Neuronal stem cell (in vitro differentiated cells): Measurements from ENCODE around the gene CTSH.

Source experiments
- DNase-seq: peaks from one replicate; pipeline ENCODE4 v3.0.0-alpha.2; 2013; ENCODE audit warnings: low spot score
- H2AFZ ChIP-seq: one replicate; pipeline ENCODE4 v1.6.1; 2013; ENCODE audit warnings: mild to moderate bottlenecking, low read length, inconsistent platforms
- H2AK5ac ChIP-seq: 2 replicates; pipeline ENCODE4 v1.6.1; 2013; ENCODE audit warnings: low read depth, mild to moderate bottlenecking, inconsistent platforms, low read length, moderate library complexity, mixed read lengths
- H2BK120ac ChIP-seq: 2 replicates; pipeline ENCODE4 v1.6.1; 2013; ENCODE audit warnings: low read depth, mild to moderate bottlenecking, inconsistent platforms, low read length, moderate library complexity, mixed read lengths
- H2BK12ac ChIP-seq: one replicate; pipeline ENCODE4 v1.6.1; 2013; ENCODE audit warnings: low read length, inconsistent platforms
- H2BK15ac ChIP-seq: 2 replicates; pipeline ENCODE4 v1.6.1; 2013; ENCODE audit warnings: mild to moderate bottlenecking, low read length, inconsistent platforms, mixed read lengths
- H2BK5ac ChIP-seq: one replicate; pipeline ENCODE4 v1.6.1; 2013; ENCODE audit warnings: inconsistent platforms, mild to moderate bottlenecking, low read length, moderate library complexity
- H3K14ac ChIP-seq: one replicate; pipeline ENCODE4 v1.6.1; 2013; ENCODE audit warnings: low read length, inconsistent platforms
- H3K18ac ChIP-seq: 2 replicates; pipeline ENCODE4 v1.6.1; 2013; ENCODE audit warnings: low read length, inconsistent platforms
- H3K23ac ChIP-seq: 2 replicates; pipeline ENCODE4 v1.6.1; 2013; ENCODE audit warnings: low read depth, mild to moderate bottlenecking, mixed read lengths, low read length, inconsistent platforms; ENCODE audit not compliant: poor library complexity
- H3K27ac ChIP-seq: replicated peaks from 3 replicates; pipeline ENCODE4 v1.5.1; 2013; ENCODE audit warnings: low read length, inconsistent platforms
- H3K27me3 ChIP-seq, 3 experiments: 2 replicates each; pipeline ENCODE4 v1.6.1; 2013; ENCODE audit warnings: low read length in 3 of 3, mild to moderate bottlenecking in 2 of 3, inconsistent platforms in 1 of 3, low read depth in 1 of 3, mixed read lengths in 1 of 3, moderate library complexity in 1 of 3; ENCODE audit not compliant: control insufficient read depth in 3 of 3, insufficient read depth in 3 of 3
- H3K36me3 ChIP-seq, 2 donors: replicated peaks in 1 of 2; 2 replicates each; pipeline ENCODE4 v1.6.1; 2013; ENCODE audit warnings: low read length in 2 of 2; ENCODE audit not compliant: control insufficient read depth in 2 of 2, insufficient read depth in 2 of 2
- H3K4ac ChIP-seq: 2 replicates; pipeline ENCODE4 v1.6.1; 2013; ENCODE audit warnings: inconsistent platforms, mild to moderate bottlenecking, low read length, moderate library complexity
- H3K4me1 ChIP-seq, 2 donors: 1 replicate in 1 of 2; 2 replicates in 1 of 2; pipeline ENCODE4 v1.6.1; 2013; ENCODE audit warnings: low read length in 2 of 2, low read depth in 1 of 2; ENCODE audit not compliant: control insufficient read depth in 2 of 2, insufficient read depth in 1 of 2
- H3K4me2 ChIP-seq: one replicate; pipeline ENCODE4 v1.6.1; 2013; ENCODE audit warnings: mild to moderate bottlenecking, low read length, inconsistent platforms; ENCODE audit not compliant: insufficient read depth, poor library complexity, severe bottlenecking
- H3K4me3 ChIP-seq, 2 donors: 2 replicates each; pipeline ENCODE4 v1.5.1; 2013; ENCODE audit warnings: low read length in 2 of 2, mild to moderate bottlenecking in 2 of 2, inconsistent platforms in 1 of 2, moderate library complexity in 1 of 2
- H3K79me1 ChIP-seq: one replicate; pipeline ENCODE4 v1.6.1; 2013; ENCODE audit warnings: low read depth, mild to moderate bottlenecking, inconsistent platforms, low read length, moderate library complexity
- H3K9ac ChIP-seq: one replicate; pipeline ENCODE4 v1.6.1; 2013; ENCODE audit warnings: mild to moderate bottlenecking, low read depth, low read length, inconsistent platforms; ENCODE audit not compliant: poor library complexity
- H3K9me3 ChIP-seq, 2 donors: replicated peaks in 1 of 2; 2 replicates each; pipeline versions ENCODE3 to v1.6.1; 2013; ENCODE audit warnings: low read length in 2 of 2, mild to moderate bottlenecking in 2 of 2, inconsistent platforms in 1 of 2, low read depth in 1 of 2, mixed read lengths in 1 of 2, moderate library complexity in 1 of 2; ENCODE audit not compliant: control insufficient read depth in 2 of 2, insufficient read depth in 1 of 2
- H4K8ac ChIP-seq: one replicate; pipeline ENCODE4 v1.6.1; 2013; ENCODE audit warnings: low read depth, mild to moderate bottlenecking, inconsistent platforms, low read length, moderate library complexity
- H4K91ac ChIP-seq: one replicate; pipeline ENCODE4 v1.6.1; 2013; ENCODE audit warnings: low read length, low read depth, mild to moderate bottlenecking, inconsistent platforms; ENCODE audit not compliant: poor library complexity
- WGBS, 2 donors: extraction: QIAGEN DNeasy Blood & Tissue Kit; methylation state at CpG; one replicate each; pipeline ENCODE4 v1.1.7; 2013; ENCODE audit warnings: missing lambda C conversion rate in 2 of 2, mixed read lengths in 1 of 2; ENCODE audit not compliant: insufficient read length in 2 of 2, insufficient replicate concordance in 1 of 2; ENCODE audit errors: extremely low coverage in 2 of 2; 5-methylcytosine and 5-hydroxymethylcytosine counted together

CTSH gene

DNA sequence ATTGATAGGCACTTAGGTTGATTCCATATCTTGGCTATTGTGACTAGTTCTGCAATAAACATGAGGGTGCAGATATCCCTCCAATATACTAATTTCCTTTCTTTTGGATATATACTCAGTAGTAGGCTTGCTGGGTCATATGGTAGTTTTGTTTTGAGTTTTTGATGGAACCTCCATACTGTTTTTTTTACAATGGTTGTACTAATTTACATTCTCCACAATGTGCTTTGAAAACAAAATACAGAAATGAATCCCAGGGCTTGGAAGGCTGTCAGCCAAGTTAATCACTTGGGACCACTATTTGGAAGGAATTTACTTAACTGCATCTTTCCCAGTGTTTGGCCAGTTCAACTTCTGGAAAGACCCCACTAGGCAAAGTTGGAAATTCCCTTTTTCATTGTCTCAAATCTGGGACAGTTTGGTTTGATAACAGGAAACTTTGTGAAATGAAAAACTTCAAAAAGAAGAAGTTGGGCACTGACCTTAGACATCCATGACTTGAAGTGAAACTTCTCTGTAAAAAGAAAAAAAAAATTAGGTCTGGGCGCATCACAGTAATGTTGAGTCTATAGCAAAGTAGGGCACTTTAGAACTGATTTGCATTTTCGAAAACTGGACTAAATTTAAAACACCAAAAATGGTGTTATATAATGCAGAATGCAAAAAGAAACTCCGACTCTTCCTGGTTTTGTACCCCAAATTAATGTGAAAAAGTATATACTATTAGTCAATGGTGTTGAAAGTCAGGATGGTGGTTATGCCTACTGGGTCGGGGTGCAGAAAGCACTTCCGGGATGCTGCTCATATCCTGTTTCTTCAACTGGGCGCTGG is 6.0 kb downstream of the CTSH start:
- Histone ChIP-seq H2AK5ac (no peak overlapping the region), H3K9ac (no peak overlapping the region), H3K4ac (no peak overlapping the region), H3K9me3 (no peaks in the 10 kb centered on the region), H3K4me3 (no peak overlapping the region), H3K27ac (no peak overlapping the region), H3K14ac (no peak overlapping the region), H3K4me1 (peaks cover 0 to 3% of the 10 kb centered on the region in 2 donors), H3K23ac (no peak overlapping the region), H4K8ac (no peak overlapping the region), H2BK12ac (no peak overlapping the region), H4K91ac (no peak overlapping the region), H2AFZ (no peak overlapping the region), H2BK15ac (no peak overlapping the region), H2BK5ac (no peak overlapping the region), H3K79me1 (no peaks in the 10 kb centered on the region), H2BK120ac (no peak overlapping the region), H3K18ac (no peak overlapping the region), H3K27me3 (peaks cover 0 to 17% (median 8%) of the 10 kb centered on the region in 3 experiments), H3K4me2 (no peak overlapping the region), H3K36me3 (no peaks in the 10 kb centered on the region)
- WGBS, 2 donors: no CpG with 5 or more reads among the region's 6 CpGs
- DNase-seq: no peak

DNA sequence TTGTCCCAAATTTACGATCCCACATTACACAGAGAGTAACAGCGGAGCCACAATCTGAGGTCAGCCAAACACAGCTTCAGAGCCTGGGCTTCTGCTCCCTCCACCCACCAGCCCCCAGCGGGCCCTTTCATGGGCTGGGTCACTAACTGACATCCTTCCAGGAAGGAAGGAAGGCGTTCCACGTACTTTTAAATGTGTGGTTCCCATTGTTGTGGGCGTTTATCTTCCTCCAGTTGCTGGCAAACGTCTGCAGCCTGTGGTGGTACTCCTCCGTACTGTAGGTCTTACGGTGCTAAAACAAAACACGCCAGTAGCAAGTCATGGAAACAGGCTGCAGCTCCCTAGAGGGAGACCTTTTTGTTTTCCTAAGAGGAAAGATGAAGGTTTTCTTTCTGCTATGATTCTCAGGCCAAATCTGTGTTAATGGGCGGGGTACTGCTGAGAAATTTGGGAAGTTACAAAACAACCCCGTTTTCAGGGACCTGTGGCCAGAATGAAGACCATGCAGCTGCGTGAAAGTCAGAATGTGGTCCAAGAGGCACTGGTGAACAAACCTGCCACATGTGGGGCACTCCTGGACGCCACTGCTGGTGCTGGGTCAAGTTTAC is 7.6 kb downstream of the CTSH start:
- Histone ChIP-seq H3K4ac (no peak overlapping the region), H2AK5ac (no peak overlapping the region), H2BK15ac (no peak overlapping the region), H3K27ac (no peak overlapping the region), H3K14ac (no peak overlapping the region), H3K9me3 (no peaks in the 10 kb centered on the region), H3K79me1 (no peaks in the 10 kb centered on the region), H2BK5ac (no peak overlapping the region), H3K4me1 (peaks cover 0 to 3% of the 10 kb centered on the region in 2 donors), H3K4me3 (no peak overlapping the region), H4K91ac (no peak overlapping the region), H2BK12ac (no peak overlapping the region), H3K23ac (no peak overlapping the region), H3K9ac (no peak overlapping the region), H3K27me3 (peaks cover 0 to under 1% (median 0%) of the 10 kb centered on the region in 3 experiments), H3K18ac (no peak overlapping the region), H3K36me3 (no peaks in the 10 kb centered on the region), H4K8ac (no peak overlapping the region), H2BK120ac (no peak overlapping the region), H2AFZ (peak overlapping the region; percentile 57), H3K4me2 (no peak overlapping the region)
- no CpG with 5 or more reads among the region's 14 CpGs for WGBS, 2 donors
- no peak for DNase-seq

DNA sequence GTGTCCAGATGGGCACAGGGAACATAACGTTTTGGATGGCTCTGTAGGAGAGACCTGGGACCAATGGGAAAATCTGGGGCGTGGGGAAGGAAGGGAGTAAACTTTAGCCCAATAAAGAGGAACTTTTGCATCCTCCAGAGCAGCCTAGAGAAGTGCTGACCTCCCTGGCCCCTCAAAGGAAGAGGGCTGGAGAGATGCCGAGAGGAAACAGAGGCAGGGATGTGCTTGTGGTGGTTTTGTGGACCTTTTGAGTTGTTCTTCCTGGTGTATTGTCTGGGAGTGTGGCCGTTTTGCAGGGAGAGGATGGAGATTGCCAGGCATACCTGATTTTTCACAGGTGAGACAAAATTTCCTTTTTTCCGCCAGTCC is 10.2 kb downstream of the CTSH start:
- Histone ChIP-seq H2BK120ac (no peak overlapping the region), H4K91ac (no peak overlapping the region), H2BK15ac (no peak overlapping the region), H2AFZ (peak overlapping the region; percentile 14), H2AK5ac (no peak overlapping the region), H3K18ac (no peak overlapping the region), H3K23ac (no peak overlapping the region), H2BK5ac (no peak overlapping the region), H3K27ac (no peak overlapping the region), H3K14ac (no peak overlapping the region), H4K8ac (no peak overlapping the region), H3K79me1 (peaks cover 2% of the 10 kb centered on the region), H2BK12ac (no peak overlapping the region), H3K4me2 (no peak overlapping the region), H3K27me3 (no peaks in the 10 kb centered on the region), H3K4me3 (no peak overlapping the region), H3K9me3 (no peaks in the 10 kb centered on the region), H3K4me1 (peaks cover 0 to 3% of the 10 kb centered on the region in 2 donors), H3K36me3 (no peaks in the 10 kb centered on the region), H3K9ac (no peak overlapping the region), H3K4ac (peak overlapping the region; percentile 31)
- WGBS, 2 donors: no CpG with 5 or more reads among the region's 5 CpGs
- no peak for DNase-seq

DNA sequence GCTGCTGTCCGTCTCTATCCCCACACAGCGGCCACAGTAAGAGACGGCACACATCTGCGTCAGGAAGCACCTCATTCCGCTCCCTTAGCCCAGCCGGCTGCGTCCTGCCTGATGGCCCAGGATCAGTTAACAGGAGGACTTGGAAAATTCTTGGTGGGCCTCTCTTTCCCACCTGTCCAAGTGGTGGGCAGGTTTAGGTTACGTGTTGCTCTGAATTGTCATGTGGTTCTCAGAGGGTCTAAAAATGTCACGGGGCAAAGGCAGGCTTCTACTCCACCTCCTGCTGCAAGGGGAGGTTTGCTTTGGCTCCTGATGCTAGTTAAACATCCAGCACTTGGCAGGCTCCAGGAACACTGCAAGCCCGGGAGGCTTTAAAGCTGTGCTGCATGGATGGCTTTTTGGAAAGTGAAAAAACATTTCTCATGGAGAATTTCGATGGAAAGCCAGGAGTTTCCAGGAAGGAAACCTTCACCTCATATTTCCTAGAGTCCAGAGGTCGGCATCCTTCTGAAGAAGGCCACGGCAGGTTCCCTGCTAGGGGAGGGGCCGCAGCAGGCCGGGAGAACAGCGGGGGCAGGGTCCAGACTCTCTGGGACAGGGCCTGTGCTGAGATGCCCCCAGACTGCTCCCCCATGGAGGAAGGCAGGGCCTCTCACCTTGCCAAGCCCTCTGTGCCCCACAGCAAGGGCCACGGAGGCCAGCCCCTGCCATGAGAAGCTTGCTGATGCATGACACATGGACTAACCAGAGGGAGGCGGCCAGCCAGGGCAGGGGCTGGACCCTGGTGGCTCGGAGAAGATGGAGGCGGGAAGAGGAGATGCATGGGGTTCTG is 10.8 kb downstream of the CTSH start:
- Histone ChIP-seq H2AFZ (peak overlapping the region; percentile 14), H2AK5ac (peak overlapping the region; percentile 42), H3K36me3 (no peaks in the 10 kb centered on the region), H3K4me2 (no peak overlapping the region), H3K4me1 (peaks cover 0 to 3% of the 10 kb centered on the region in 2 donors), H2BK120ac (no peak overlapping the region), H3K4ac (peak overlapping the region; percentile 31), H3K18ac (peak overlapping the region; percentile 74), H3K4me3 (no peak overlapping the region), H3K9ac (no peak overlapping the region), H2BK12ac (peak overlapping the region; percentile 35), H3K27me3 (no peaks in the 10 kb centered on the region), H2BK5ac (no peak overlapping the region), H3K9me3 (no peaks in the 10 kb centered on the region), H3K23ac (no peak overlapping the region), H4K8ac (no peak overlapping the region), H3K79me1 (peaks cover 2% of the 10 kb centered on the region), H3K27ac (no peak overlapping the region), H3K14ac (no peak overlapping the region), H4K91ac (no peak overlapping the region), H2BK15ac (no peak overlapping the region)
- no peak for DNase-seq
- WGBS, 2 donors: no CpG with 5 or more reads among the region's 20 CpGs
